HG02798 (cell line): ENCODE results near the gene TMEM168.

ENCODE experiments used
- ATAC-seq: cut with Tn5 transposase; IDR thresholded peaks from one replicate; pipeline ENCODE4 v1.9.1; 2021; ENCODE audit warnings: mild to moderate bottlenecking; ENCODE audit not compliant: unreplicated experiment, poor library complexity

Gene TMEM168

GRCh38 chr7:112723416-112723815, 66.8 kb downstream of the TMEM168 start:
- ATAC-seq, result no peak

- no peak for ATAC-seq
Measured at GRCh38 chr7:112721366-112721765, 68.8 kb downstream of the TMEM168 start.

- ATAC-seq, result no peak
Measured at GRCh38 chr7:112715525-112715924, 74.7 kb downstream of the TMEM168 start.

- no peak for ATAC-seq
Measured at GRCh38 chr7:112714917-112715316, 75.3 kb downstream of the TMEM168 start.
